Stimulated activated CD8-positive, alpha-beta memory T cell treated with anti-CD3 and anti-CD28 coated beads, Interleukin-4, amount 100 ng/mL, for 24 hours (primary cell): Measurements from ENCODE around the gene HPCA.
A peak's percentile ranks its signal among the peaks of the same experiment; 100 is the strongest.

Experiments
- DNase-seq: peaks from one replicate; pipeline ENCODE4 v3.0.0-alpha.2; 2020; ENCODE audit warnings: low read depth

Gene HPCA

DNA sequence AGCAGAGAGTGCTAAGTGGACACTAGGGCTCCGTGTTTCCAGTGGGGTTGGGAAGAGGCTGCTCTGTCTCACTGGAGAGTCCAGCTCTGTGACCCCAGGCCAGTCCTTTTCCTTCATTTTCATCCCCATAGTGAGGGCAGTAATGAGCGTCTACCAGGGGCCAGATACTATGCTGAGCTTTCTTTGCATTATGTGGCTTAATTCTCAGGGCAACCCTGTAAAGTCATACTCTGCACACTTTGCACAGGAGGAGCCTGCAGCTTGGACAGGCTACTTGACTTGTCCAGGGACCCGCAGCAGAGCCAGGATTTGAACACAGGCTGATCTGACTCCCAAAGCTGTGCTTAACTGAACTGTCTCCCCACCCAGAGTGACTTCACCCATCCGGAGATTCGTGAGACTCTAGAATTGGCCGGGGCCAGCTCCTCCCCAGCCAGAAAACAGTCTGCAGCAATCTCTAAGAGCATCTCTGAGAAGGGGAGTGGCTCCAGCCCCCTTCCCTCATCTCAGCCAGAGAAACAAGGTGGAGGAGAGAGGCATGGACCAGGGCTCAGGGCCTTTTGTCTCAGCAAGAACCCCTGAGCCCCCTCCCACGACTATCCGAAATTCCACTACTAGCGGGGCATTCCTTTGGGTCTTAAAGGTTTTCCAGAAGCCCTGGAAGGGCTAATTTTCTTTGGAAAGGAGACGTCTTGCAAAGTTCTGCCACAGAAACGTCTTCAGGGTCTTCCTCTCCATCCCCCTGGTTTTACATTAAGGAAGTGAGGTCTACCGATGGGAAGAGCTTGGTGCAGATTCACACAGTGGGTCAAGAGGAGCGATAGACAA lies 14.7 kb upstream of the HPCA start:
- DNase-seq: no peak

DNA sequence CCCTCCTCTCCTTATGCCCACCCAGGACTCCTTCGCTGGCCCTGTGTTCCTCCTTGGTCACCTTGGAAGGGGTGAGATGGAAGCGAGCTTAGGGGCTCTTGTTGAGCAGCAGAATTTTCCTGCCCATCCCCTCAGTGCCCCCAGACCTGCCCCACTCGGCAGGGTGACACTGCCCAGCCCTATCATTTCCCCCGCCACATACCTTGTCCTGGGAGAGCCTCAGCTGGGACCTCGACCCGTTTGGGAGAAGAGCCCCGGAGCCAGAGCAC lies 14.2 kb upstream of the HPCA start:
- DNase-seq: no peak

DNA sequence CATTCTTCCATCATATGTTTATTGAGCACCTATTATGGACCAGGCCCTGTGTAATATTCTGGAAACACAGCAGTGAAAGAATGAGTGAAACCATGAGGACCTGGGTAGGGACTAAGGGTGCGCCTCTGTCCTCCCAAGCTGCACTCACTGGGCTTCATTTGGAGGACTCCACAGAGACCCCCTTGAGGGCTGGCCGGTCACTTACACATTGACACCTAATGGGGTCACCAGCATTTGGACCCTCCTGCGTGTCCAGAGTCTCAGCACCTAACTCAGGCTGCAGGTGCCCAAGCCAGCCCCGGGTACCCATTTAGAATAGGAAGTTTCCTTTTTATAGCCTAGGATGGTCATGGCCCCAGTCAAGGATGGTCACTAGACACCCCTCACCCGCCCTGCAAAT lies 12.8 kb upstream of the HPCA start:
- no peak for DNase-seq

DNA sequence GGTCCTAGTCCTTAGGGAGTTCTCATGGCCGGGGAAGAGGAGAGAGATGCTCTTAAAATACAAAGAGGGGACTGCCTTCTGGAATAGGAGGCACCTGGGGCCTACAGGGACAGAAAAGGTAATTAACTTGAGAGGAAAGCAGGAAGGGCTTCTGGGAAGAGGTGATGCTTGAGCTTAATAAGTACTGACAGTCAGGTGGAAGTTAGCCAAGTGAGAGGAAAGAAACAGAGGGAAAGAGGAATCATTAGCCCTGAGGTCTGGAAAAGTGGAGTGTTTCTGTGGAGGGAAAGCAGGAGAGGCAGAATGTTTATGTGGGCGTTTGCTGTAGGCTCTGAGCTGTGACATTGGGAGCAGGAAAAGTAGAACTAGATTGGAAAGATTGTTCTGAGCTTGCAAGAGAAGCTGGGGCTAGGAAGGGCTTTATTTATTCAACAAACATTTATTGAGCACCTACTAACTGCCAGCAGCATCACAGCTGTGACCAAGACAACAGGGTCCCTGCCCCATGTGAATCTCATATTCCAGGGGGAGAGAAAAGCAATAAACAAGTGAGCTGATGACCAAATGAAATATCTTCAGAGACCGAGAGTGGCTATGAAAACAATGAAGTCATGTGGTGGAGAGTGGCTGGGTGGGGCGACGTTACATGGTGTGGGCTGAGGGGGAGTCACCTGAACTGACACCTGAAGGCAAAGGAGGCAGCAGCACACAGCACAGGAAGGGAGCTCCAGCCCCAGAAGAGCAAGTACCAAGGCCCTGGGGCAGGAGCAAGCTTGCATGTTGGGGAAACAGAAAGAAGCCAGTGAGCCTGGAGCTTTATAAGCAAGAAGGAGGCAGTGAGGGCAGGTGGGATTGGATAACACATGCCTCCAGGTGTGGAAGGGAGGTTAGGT lies 11.2 kb upstream of the HPCA start:
- DNase-seq: no peak

DNA sequence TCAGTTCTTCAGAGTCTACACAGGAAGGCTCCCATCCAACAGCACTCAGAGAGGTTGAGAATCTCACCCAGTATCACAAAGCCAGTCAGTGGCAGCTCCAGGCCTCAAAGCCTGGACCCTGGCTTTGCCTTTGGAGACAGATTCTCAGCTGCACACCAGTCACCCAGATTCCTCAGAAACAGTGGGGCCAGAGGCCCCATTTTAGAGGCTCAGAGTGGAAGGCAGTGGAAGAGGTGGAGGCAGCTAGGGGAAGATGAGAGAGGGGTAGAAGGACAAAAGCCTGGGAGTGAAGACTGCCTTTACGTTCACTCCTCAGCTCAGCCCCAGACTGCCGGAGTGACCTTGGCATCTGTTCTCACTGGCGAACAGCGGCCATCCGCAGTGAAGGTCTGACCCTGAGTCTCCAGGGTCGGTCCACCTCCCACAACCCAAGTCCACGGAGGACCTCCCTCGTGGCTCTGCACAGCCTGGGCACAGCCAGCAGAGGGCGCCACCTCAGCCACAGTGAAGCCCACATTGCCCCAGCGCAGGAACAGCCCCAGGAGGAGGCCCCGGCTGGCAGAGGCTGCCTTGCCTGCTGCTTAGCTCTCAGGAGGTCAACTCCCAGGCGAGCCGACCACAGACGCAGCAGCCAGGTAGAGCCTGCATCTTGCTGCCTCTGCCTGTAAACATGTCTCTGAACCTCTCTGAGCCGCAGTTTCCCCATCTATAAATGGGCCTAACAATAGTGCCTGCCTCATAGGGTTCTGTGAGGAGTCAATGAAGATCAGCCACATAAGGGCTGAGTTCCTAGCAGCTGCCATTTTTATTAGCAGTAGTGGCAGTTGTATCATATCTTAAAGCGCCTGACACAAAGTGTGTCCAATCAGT lies 9.7 kb upstream of the HPCA start:
- peak; percentile 51 for DNase-seq

DNA sequence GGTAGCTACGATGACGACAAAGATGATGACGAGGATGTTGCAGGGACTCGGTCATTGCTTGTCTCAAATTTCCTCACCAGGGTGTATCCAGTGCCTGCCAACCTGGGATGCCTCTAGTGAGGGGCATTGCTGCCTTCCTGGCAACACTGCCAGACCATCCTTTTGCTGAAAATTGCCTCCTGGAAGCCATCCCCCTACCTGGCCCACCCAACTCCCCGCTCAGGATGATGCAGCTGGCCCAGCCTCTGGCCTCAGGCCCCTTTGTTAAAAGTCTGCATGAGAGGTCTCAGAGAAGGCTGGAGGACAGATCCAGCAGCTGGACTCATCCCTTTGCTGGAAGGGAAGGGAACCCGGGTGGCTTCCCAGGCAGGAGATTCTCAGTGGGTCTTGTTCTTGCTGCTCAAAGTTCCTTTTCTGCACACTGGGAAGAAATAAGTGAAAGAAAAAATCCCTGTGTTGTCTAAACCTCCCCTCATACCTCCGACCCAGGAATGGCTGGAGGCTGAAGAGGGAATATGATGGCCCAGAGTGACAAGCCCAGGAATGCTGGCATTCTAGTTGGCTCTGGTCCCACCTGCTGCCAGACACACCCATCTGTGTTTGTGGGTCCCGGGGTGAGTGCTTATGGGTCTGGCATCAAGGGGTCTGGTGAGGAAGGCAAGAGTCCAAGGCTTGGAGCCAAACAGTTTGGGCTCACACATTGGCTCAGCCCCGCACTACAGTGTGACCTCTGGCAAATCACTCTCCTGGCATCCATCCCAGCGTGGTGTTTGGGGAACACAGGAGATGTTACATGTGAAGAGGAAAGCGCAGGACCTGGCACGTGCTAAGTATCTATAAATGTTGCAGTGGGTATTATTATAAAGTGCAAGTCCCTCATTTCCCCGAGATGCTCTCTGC lies 8.8 kb upstream of the HPCA start:
- DNase-seq: no peak

DNA sequence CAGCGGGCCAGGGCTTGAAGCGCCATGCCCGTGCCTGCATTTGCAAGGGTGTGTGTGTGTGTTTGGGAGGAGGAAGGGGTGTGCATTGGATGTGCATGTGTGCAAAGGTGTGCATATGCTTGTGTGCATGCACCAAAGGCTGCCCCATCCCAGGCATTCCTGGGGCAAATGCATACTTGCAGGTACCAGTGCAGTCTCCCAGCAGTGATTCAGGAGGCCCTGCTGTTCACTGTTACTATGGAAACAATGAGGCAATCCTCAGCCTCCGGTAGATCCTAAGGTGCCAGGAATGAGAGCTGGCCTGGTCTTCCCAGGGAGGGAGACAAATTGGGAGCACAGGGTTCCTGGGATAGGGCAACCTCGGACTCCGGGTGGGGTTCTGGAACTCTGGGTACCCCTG lies 8.1 kb upstream of the HPCA start:
- DNase-seq: no peak

DNA sequence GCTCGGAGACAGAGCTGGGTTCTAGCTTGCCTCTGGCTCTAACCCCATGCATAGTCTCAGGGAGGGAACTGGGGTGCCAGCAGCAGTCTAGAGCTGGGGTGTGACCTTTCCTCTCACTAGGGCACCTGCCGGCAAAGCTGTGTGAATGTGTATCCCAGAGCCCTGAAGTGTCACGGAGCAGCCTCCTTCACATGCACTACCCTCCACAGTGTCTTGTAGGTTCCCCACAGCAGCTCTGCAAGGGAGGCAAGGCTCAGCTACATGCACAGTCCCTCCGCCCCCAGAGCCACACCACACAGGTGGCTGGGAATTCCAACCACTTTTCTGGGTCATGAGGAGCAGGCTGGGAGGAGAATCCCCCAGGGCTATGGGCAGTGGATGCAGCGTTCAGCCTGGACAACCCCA lies 7.7 kb upstream of the HPCA start:
- DNase-seq: no peak

DNA sequence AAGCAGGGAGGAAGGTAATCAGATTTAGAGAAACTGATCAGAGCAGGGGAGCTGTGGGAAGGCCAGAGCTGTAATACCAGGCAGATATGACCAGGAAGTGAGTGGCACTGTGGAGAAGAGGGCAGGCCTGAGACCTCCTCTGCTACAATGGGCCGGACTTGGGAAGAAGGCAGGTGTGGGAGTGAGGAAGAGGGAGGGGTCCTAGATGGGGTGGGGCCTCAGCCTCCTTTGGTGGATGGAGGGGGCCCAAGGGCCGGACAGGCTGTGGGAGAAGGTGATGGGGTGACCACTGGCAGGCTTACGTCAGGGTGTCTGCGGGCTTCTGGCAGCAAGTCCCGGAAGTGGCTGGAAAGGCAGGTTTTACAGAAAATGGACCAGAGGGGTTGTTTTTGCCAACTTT lies 5.0 kb upstream of the HPCA start:
- DNase-seq: no peak

DNA sequence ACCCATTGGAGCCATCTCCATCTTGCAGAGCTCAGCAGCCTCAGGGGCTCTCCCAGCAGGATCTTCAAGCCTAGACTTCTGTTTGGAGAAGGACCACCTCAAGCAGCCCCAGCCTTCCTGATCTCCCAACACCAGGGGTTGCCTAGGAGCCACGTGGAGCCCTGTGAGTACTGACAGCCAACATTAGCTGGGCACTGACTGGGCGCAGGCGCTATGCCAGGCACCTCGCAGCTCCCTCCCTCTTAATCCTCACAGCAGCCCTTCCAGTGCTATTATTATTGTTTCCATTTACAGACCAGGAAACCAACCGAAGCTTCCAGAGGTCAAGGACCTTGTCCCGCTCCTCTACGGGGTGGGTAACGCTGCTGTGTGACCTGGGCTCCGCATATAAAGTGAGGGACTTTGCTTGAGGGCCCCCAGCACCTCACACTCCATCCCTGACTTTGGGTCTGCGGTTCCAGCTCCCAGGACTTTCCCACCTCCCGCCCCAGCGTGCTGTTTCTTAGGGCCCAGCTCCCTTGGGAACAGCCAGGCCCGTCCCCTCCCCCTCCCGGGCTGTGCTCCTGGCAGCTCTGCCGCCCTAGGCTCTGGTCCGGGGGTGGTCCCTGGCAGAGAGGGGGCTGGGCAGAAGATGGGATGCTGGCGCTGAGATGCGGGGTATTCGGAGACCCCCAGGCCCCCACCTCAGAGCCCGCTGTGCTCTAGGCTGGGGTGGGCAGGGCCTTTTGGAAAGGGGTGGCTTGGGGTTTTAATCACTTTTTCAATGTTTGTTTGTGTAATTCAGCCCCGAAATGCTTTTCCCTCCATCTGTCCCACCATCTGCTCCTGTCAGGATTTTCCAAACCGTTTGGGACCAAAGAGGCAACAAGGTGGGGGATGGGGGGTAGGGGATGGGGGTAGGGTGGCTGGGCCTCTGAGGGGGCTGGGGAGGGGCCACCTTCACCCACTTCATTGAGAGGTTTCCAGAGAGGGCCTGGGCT lies 4.1 kb upstream of the HPCA start:
- DNase-seq: no peak

DNA sequence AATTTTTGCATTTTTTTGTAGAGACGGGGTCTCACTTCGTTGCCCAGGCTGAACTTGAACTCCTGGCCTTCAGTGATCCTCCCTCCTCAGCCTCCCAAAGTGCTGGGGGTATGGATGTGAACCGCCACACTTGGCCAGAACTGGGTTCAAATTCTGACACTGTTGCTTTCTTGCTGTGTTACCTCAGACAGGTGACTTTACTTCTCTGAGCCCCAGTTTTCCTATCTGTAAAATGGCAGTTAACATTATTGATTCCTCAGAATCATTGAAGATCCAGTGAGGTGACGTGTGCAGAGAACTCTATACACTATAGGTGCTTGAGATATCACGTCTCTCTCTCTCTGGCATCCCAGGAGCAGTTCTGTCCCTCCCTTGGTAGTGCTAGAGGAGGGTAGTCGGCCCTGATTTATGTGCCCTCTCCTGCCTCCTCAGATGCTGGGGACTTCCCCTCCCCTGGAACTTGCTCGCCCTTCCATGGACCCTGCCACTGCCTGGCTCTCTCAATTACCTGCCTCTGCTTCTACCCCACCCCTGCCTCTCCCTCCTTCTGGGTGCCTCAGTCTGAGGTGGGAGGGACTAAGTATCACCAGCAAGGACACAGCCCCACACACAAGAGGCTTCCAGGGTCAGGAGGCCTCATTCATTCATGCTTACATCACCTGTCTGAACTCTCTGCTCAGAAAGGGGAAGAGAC lies 2.8 kb upstream of the HPCA start:
- no peak for DNase-seq

DNA sequence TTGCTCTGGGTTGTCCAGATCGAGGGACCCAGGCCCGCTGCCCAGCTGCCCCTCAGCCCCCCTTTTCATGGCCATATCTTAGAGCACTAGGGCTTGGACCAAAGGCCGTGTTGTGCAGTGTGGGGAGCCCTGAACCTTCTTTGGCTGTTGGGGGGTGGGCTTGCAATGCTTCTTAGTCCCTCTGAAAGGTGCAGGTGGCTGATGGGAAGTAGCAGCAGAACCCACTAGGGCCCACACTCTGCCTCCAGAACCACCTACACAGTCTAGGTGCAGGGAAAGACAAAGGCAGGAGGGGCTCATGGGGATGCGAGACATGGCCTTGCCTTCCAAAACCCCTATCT lies 2.3 kb upstream of the HPCA start:
- no peak for DNase-seq

DNA sequence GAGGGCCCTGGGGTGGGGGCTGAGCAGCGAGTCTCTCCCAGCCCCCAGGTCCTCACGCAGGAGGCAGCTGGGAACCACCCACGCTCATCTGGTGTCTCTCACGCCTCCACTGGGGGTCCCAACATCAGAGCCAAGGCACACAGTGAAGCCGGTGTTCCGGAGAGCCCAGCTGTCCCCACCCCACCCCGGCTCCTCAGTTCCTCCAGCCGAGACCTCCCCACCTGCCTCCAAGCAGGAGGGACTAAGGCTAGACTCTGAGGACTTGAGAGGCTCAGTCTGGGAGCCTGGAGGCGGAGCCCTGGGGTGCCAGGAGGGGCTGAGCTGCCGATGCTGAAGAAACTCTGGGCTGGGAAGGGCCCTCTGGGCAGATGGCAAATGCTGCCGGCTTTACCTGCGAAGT lies 1.6 kb upstream of the HPCA start:
- DNase-seq: no peak

DNA sequence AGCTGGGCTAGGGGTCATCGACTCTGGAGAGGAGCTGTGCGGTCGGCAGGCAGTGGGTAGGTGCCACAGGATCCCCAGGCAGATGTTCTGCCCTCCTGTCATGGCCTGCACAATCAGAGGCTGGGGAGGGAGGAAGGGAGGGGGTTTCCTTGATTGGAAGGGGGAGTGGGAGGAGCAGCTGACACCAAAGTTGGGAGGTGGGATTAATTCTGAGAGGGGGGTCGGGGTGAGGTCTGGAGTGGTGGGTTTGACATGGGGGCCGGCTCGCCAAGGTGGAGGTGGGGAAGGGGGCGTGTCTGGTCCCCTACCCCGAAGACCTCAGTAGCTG lies 651 bp upstream of the HPCA start:
- no peak for DNase-seq

DNA sequence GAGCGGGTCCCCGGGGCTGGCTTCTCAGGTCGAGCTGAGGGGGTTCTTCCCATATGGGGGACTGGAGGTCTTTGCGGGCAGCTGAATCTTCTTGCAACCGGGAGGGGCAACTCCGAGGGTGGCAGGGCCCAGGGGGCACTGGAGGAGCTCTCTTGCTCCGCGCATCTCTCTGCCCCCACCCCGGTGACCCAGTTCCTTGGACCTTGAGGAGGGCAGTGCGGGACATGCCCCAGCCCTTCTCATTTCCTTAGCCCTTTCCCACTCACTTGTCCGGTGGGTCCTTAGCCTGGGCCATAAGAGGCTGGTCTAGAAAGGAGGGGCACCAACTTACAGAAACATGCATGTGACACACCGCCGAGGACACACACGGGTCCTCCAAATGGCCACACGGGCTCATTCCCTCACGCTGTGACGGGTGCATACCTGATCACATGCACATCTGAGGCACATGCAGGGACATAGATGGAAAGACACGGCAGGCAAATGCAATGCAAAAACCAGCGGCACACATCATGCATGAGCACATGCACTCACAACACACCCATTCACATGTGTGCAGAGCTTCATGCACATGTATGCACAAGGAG lies 630 bp downstream of the HPCA start:
- DNase-seq: no peak

DNA sequence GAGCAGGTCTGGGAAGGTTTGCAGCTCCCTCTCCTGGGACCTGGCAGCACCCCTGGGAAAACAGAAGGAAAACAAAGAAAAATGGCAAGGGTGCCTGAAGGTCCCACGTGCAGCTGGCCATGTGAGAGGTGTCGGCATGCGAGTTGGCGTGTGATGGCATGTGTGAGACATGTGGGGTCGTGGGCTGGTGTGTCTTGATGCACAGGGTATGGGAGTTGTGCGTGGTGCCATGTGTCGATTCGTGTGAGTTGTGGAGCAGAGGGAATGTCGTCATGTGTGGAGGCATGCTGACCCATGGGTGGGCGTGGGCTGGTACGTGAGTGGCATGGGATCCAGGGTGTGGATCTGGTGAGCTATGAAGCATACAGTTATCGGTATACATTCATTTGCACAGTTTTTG lies 1.3 kb downstream of the HPCA start:
- no peak for DNase-seq

DNA sequence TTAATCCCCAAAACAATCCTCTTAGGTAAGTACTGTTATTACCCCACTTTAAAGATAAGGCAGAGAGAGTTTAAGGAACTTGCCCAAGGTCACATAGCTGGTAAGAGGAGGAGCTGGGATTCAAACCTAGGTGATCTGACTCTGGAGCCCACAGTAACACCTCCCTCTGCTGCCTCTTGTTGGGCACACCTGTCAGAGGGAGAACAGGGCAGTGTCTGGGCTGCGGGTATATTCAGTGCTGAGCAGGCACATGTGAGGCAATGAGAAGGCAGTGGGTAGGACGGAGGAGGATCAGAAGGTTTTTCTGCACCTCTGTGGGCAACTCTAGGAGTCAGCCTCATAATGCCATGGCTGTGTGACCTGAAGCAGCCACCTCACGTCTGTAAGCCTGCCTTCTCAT lies 1.8 kb downstream of the HPCA start:
- no peak for DNase-seq

DNA sequence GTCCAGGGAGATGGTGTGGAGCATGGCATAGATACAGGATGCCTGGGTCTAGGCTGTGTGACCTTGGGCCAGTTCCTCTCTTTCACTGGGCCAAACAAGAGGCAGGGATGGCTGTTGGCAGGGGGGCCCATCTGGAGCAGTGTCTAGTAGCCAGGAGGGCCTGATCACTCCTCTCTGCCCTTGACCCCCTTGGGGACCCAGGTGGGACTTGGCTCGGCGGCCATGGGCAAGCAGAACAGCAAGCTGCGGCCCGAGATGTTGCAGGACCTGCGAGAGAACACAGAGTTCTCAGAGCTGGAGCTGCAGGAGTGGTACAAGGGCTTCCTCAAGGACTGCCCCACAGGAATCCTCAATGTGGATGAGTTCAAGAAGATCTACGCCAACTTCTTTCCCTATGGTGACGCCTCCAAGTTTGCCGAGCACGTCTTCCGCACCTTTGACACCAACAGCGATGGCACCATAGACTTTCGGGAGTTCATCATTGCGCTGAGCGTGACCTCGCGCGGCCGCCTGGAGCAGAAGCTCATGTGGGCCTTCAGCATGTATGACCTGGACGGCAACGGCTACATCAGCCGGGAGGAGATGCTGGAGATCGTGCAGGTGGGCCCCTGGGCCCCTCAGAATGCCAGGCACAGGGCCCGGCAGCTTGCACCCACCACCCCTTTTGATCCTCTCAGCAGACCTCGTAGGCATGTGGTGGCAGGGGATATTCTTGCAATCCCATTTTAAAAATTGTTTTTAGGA lies 2.6 kb downstream of the HPCA start:
- DNase-seq: no peak

DNA sequence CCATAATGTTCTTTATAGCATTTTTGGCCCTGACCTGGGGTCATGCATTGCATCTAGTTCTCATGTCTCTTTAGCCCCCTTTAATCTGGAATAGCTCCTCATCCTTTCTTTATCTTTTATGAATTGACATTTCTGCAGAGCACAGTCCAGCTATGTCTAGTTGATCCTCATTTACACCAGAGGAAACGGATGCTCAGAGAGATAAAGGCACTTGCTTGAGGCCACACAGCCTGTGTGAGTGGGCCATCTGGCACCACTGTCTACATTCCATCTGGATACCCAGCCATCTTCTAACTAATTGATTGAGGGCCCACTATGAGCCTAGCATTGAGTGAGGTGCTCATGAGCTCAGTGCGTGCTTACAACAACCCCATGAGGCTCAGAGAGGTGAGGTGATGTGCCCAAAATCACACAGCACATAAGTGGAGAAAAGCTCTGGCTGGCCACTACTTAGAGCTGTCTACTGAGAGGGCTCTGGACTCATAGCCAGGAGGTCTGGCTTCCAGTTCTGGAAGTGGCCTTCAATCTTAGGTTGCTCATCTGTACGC lies 3.5 kb downstream of the HPCA start:
- no peak for DNase-seq
